ENCODE measurements around the gene FAM120A.

DNA sequence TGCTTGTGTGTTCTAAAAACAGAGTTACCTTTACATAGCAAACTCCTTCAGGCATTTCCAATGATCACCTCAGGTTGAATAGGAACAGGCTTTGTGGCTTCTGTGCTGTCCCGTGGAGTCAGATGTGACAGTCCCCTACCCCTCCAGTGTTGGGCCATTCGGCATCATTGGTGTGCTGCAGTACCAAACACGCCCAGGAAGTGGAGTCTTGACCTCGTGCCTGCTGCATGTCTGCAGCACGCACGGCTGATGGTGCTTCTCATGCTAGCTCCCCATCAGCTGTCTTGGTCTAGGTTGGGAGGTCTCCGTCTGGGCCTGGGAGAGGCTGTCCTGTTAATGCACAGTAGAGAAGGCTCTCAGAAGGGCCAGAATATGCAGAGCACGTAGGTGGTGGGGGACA is 82.4 kb downstream of the FAM120A start:
- TF ChIP-seq REST (IDR thresholded peaks at IDR 0.05; ENCODE audit: insufficient read depth in 1 of 2, low read depth in 2 of 2, low read length in 1 of 2) (no peak), POLR2AphosphoS5 (IDR thresholded peaks at IDR 0.05; ENCODE audit: low read depth, low read length) (no peak)
- TF ChIP-seq, protein P1, sequence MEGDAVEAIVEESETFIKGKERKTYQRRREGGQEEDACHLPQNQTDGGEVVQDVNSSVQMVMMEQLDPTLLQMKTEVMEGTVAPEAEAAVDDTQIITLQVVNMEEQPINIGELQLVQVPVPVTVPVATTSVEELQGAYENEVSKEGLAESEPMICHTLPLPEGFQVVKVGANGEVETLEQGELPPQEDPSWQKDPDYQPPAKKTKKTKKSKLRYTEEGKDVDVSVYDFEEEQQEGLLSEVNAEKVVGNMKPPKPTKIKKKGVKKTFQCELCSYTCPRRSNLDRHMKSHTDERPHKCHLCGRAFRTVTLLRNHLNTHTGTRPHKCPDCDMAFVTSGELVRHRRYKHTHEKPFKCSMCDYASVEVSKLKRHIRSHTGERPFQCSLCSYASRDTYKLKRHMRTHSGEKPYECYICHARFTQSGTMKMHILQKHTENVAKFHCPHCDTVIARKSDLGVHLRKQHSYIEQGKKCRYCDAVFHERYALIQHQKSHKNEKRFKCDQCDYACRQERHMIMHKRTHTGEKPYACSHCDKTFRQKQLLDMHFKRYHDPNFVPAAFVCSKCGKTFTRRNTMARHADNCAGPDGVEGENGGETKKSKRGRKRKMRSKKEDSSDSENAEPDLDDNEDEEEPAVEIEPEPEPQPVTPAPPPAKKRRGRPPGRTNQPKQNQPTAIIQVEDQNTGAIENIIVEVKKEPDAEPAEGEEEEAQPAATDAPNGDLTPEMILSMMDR (IDR thresholded peaks at IDR 0.05) = no peak
